ENCODE data around the gene C6orf62.
"Not testable (repeated sequence)": the region's sequence is repeated elsewhere in the genome, so short reads cannot be mapped to it uniquely, and the experiment has no call there.

The C6orf62 gene

GRCh38 chr6:24742216-24742738, 23.3 kb upstream of the C6orf62 start:
- DNase-seq (ENCODE audit: low read depth) = no peak

- DNase-seq (ENCODE audit: low read depth) = no peak
Measured at GRCh38 chr6:24740861-24741260, 21.9 kb upstream of the C6orf62 start.

GRCh38 chr6:24738741-24739140, 19.8 kb upstream of the C6orf62 start:
- DNase-seq (ENCODE audit: low read depth) = no peak

GRCh38 chr6:24734710-24735109, 15.8 kb upstream of the C6orf62 start:
- not testable (repeated sequence) for DNase-seq (ENCODE audit: low read depth)

GRCh38 chr6:24734166-24734565, 15.2 kb upstream of the C6orf62 start:
- no peak for DNase-seq (ENCODE audit: low read depth)

GRCh38 chr6:24731456-24732134, 12.6 kb upstream of the C6orf62 start:
- DNase-seq (ENCODE audit: low read depth) = not testable (repeated sequence)

GRCh38 chr6:24730653-24731052, 11.7 kb upstream of the C6orf62 start:
- not testable (repeated sequence) for DNase-seq (ENCODE audit: low read depth)

GRCh38 chr6:24723270-24723669, 4.3 kb upstream of the C6orf62 start:
- DNase-seq (ENCODE audit: low read depth) = no peak

- no peak for DNase-seq (ENCODE audit: low read depth)
Measured at GRCh38 chr6:24721461-24722215, 2.7 kb upstream of the C6orf62 start.

GRCh38 chr6:24720604-24721460, 1.9 kb upstream of the C6orf62 start:
- peak; percentile 98 for DNase-seq (ENCODE audit: low read depth)

- DNase-seq (ENCODE audit: low read depth) = peak; percentile 80
Measured at GRCh38 chr6:24720131-24720603, 1.2 kb upstream of the C6orf62 start.

- DNase-seq (ENCODE audit: low read depth) = no peak
Measured at GRCh38 chr6:24718449-24719124, 367 bp downstream of the C6orf62 start.

- DNase-seq (ENCODE audit: low read depth) = not testable (repeated sequence)
Measured at GRCh38 chr6:24716602-24717148, 2.3 kb downstream of the C6orf62 start.

GRCh38 chr6:24710519-24711303, 8.2 kb downstream of the C6orf62 start:
- no peak for DNase-seq (ENCODE audit: low read depth)

- DNase-seq (ENCODE audit: low read depth) = no peak
Measured at GRCh38 chr6:24709014-24709711, 9.8 kb downstream of the C6orf62 start.

- no peak for DNase-seq (ENCODE audit: low read depth)
Measured at GRCh38 chr6:24708612-24709011, 10.3 kb downstream of the C6orf62 start.

GRCh38 chr6:24704468-24704867, 14.5 kb downstream of the C6orf62 start:
- DNase-seq (ENCODE audit: low read depth) = no peak

GRCh38 chr6:24702720-24703282, 16.2 kb downstream of the C6orf62 start:
- DNase-seq (ENCODE audit: low read depth) = no peak

GRCh38 chr6:24699521-24700359, 19.2 kb downstream of the C6orf62 start:
- DNase-seq (ENCODE audit: low read depth) = no peak
